ENCODE data around the gene WFDC9.
A peak's percentile ranks its signal among the peaks of the same experiment; 100 is the strongest.
"Not testable (repeated sequence)": the region's sequence is repeated elsewhere in the genome, so short reads cannot be mapped to it uniquely, and the experiment has no call there.

The WFDC9 gene

DNA sequence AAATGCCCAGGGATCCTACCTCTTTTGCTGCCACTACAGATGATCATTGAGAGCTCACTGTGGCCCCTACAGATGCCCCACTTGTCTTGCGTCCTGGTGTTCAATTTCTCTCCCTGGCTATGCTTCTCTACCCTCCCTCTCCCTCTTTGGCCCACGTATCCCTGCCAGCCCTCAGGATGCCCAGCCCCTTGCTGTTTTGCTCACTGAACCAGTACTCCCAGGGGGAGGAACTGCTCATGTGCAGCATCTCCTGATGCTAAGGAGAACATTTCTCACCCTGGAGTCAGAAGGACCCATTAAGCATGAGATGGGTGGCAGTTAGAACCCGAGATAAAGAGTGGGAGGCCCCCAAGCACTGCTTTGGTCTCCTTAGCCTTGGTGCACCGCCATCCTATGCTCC, at the start of gene WFDC9:
Gene WFDC9 (minus strand): TSS at position 101 of the 400 bp plus-strand sequence. CDS start 21,103 bp downstream, outside the sequence.
- no peak for DNase-seq

DNA sequence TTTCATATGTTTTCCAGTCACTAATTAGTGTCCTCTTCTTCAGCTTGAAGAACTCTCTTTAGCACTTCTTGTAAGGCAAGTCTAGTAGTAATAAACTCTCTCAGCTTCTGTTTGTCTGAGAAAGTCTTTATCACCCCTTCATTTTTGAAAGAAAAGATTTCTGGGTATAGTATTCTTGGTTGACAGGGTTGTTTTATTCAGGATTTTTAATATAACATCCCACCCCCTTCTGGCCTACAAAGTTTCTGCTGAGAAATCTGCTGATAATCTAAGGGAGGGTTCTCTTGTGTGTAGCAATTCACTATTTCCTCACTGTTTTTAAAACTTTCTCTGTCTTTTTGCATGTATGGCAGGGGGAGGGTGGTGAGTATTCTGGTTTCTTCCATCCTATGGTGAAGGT, 48.6 kb upstream of the WFDC9 start:
- DNase-seq = no peak

DNA sequence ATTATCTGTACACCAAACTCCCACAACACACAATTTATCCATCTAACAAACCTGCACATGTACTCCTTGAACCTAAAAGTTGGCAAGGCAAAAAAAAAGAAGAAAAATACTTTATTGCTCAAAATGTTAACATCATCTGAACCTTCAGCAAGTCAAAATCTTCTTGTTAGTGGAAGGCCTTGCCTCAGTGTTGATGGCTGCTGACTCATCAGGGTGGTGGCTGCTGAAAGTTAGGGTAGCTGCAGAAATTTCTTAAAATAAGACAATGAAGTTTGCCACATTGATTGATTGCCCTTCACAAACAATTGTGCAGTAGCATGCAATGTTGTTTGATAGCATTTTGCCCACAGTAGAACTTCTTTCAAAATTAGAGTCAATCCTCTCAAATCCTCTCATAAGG, 41.7 kb upstream of the WFDC9 start:
- no peak for DNase-seq

DNA sequence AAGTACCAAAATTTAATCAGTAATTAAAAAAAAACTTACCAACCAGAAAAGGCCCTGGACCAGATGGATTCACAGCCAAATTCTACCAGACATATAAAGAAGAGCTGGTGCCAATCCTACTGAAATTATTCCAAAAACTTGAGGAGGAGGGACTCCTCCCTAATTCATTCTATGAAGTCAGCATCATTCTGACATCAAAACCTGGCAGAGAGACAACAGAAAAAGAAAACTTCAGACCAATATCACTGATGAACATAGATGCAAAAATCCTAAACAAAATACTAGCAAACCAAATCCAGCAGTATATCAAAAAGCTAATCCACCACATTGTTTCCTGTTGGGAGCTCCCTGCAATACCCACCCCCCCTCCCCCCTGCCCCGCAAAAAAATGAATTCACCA, 39.1 kb upstream of the WFDC9 start, which contains the start of gene WFDC11:
Gene WFDC11 (minus strand): TSS at position 101 of the 400 bp plus-strand sequence. CDS start 19,639 bp downstream, outside the sequence.
- no peak for DNase-seq

DNA sequence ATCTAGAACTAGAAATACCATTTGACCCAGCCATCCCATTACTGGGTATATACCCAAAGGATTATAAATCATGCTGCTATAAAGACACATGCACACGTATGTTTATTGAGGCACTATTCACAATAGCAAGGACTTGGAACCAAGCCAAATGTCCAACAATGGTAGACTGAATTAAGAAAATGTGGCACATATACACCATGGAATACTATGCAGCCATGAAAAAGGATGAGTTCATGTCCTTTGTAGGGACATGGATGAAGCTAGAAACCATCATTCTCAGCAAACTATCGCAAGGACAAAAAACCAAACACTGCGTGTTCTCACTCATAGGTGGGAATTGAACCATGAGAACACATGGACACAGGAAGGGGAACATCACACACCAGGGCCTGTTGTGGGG, 26.0 kb upstream of the WFDC9 start:
- not testable (repeated sequence) for DNase-seq

GRCh38 chr20:45651726-45652125, 20.6 kb upstream of the WFDC9 start:
- DNase-seq = not testable (repeated sequence)

GRCh38 chr20:45649312-45649863, 18.3 kb upstream of the WFDC9 start:
- no peak for DNase-seq

DNA sequence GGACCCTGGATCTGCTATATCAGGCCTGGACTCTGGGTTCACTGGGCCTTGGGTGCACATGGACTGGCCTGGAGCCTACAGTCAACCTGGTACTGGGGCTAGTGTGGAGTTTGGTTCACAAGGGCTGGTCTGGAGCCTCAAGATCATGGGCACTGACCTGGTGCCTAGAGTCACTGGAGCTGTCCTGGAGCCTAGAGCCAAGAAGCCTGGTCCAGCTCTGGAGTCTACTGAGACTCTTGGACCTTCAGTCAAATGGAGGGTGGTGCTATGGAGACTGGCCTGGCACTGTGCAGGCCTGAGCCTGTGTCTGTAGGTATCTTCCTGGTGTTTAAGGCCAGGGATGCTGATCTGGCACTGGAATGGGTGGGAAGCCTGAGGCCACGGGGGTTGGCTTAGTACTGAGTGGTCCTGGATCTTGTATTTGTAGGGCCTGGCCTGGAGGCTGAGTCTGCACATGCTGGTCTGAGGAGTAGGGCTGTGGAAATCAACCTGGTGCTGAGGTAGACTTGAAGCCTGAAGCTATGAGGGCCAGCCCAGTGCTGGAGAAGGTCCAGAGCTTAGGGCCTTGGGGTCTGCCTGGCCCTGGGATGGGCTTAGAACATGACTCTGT, 16.5 kb upstream of the WFDC9 start:
- DNase-seq = no peak

DNA sequence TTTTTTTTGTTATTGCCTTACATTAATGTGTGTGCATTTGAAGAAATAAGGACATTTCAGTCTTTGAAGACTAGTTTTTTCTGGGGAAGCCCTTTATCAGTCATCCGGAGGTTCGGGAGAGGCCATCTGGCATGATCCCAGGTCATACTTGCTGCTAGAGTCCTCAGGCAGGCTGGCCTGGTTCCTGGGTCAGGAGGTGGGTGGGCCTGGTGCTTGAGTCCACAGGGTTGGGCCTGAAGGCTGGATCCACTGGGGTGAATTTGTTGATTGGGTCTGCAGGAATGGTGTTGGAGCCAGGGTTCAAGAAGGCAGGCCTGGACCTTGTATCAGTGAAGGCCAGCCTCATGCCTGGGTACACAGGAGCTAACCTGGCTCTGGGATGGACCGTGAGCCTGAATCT, 15.8 kb upstream of the WFDC9 start:
- DNase-seq = no peak

DNA sequence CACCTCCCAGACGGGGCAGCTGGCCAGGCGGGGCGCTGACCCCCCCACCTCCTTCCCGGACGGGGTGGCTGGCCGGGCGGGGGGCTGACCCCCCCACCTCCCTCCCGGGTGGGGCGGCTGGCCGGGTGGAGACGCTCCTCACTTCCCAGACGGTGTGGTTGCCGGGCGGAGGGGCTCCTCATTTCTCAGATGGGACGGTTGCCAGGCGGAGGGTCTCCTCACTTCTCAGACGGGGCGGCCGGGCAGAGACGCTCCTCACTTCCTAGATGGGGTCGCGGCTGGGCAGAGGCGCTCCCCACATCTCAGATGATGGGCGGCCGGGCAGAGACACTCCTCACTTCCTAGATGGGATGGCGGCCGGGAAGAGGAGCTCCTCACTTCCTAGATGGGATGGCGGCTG, 14.8 kb upstream of the WFDC9 start:
- DNase-seq = not testable (repeated sequence)

DNA sequence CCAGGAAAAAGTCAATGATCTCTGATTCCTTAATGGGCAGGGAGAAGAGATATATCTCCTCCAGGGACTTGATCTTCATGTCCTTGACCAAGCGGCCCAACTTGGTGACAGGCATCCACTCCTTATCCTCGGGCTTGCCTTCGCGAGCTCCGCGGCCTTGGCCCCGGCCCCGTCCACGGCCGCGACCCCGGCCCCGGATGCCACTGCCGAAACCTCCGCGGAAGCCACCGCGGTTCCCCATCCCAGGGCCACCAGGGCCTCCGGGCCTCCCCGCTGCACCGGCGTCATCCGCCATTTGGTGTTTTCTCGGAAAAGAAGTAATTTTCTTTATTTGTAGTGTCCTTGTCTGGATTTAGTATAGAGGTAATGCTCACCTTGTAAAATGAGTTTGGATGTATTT, 10.0 kb upstream of the WFDC9 start:
- DNase-seq = not testable (repeated sequence)

DNA sequence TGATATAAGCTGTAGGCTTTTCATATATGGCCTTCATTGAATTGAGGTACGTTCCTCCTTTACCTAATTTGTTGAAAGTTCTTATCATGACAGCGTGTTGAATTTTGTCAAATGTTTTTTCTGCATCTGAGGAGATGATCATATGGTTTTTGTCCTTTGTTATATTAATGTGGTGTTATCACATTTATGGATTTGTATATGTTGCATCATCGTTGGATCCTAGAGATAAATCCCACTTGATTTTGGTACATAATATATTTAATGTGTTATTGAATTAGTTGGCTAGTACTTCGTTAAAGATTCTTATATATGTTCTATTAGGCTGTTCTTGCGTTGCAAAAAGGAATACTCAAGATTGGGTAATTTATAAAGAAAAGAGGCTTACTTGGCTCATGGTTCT, 8.6 kb upstream of the WFDC9 start:
- no peak for DNase-seq

DNA sequence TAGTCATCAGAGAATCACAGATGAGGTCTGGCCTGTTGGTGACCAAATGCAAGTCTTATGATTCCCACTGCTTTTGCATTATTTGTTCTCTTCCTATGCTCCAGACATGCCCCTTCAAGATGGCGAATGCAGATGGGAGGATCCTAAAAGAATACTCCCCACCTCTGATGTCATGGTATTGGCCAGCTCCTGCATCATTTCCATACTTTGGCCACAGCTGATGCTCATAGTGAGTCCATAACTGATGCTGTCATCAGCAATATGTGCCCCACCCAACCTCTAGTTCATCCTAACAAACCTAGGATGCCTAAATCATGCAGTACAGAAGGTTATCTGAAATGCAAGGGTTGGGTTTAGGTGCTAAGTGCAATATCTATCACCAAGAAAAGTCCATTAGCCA, 5.4 kb upstream of the WFDC9 start:
- DNase-seq = no peak

- DNase-seq = peak; percentile 14
Observed at GRCh38 chr20:45630371-45630770, 713 bp downstream of the WFDC9 start.

GRCh38 chr20:45629496-45630100, 1.5 kb downstream of the WFDC9 start, which contains the start of gene WFDC10A:
TSS of gene WFDC10A (plus strand) at chr20:45629739. CDS start at chr20:45629814, 75 bp downstream.
- DNase-seq = peak; percentile 50

DNA sequence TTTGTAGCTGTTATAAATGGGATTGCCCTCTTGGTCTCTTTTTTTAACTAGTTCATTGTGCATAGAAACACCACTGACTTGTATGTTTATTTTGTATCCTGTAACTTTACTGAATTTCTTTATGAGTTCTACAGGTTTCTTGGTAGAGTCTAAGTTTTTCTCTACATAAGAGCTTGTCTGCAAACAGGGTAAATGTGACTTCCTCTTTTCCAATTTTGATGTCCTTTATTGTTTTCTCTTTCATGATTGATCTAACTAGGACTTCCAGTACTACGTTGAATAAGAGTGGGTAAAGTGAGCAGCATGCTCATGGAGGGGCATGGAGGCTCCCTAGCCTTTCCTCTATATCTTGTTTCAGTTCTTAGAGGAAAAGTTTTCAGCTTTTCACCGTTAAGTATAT, 4.5 kb downstream of the WFDC9 start:
- DNase-seq = no peak

GRCh38 chr20:45621593-45621992, 9.5 kb downstream of the WFDC9 start:
- DNase-seq = no peak

GRCh38 chr20:45617591-45617990, 13.5 kb downstream of the WFDC9 start:
- no peak for DNase-seq

- DNase-seq = no peak
Observed at GRCh38 chr20:45612314-45612713, 18.8 kb downstream of the WFDC9 start.

GRCh38 chr20:45611054-45611453, 20.0 kb downstream of the WFDC9 start:
- DNase-seq = peak; percentile 93

GRCh38 chr20:45607810-45608209, 23.3 kb downstream of the WFDC9 start:
- DNase-seq = no peak

DNA sequence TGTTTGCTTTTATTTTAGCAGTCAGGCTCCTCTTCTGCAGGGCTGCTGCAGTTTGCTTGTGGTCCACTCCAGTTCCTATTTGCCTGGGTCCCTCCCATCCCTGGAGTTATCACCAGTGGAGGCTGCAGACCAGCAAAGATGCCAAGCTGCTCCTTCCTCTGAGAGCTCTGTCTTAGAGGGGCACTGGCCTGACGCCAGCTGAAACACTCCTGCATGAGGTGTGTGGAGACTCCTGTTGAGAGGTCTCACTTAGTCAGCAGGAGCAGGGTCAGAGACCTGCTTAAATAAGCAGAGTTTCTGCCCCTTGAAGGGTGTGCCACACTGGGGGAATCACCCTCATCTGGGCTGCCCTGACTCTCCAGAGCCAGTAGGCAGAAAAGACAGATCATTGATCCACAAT, 35.8 kb downstream of the WFDC9 start:
- DNase-seq = no peak

- no peak for DNase-seq
Observed at GRCh38 chr20:45593498-45593897, 37.6 kb downstream of the WFDC9 start.

GRCh38 chr20:45592574-45593189, 38.4 kb downstream of the WFDC9 start:
- peak; percentile 64 for DNase-seq
